Mesenchymal stem cell (in vitro differentiated cells and primary cell): ENCODE results near the gene DNAJC5.

Experiments
- DNase-seq: peaks from one replicate; pipeline ENCODE4 v3.0.0-alpha.2; 2013
- H2AFZ ChIP-seq: one replicate; pipeline ENCODE4 v1.6.1; 2013; ENCODE audit warnings: low read depth, mild to moderate bottlenecking, control low read depth, inconsistent platforms, low read length, moderate library complexity
- H2AK5ac ChIP-seq: 2 replicates; pipeline ENCODE4 v1.6.1; 2013; ENCODE audit warnings: low read length, moderate library complexity, mild to moderate bottlenecking, inconsistent platforms; ENCODE audit not compliant: severe bottlenecking
- H2BK120ac ChIP-seq: one replicate; pipeline ENCODE4 v1.6.1; 2013; ENCODE audit warnings: low read depth, mild to moderate bottlenecking, inconsistent platforms, low read length, moderate library complexity
- H2BK12ac ChIP-seq, 2 experiments: one replicate each; pipeline ENCODE4 v1.6.1; 2013; ENCODE audit warnings: inconsistent platforms in 2 of 2, low read length in 2 of 2, mild to moderate bottlenecking in 2 of 2, moderate library complexity in 2 of 2, control low read depth in 1 of 2
- H2BK15ac ChIP-seq: one replicate; pipeline ENCODE4 v1.6.1; 2013; ENCODE audit warnings: mild to moderate bottlenecking, low read depth, inconsistent platforms; ENCODE audit not compliant: poor library complexity, severe bottlenecking
- H2BK5ac ChIP-seq: 2 replicates; pipeline ENCODE4 v1.6.1; 2013; ENCODE audit warnings: low read depth, mild to moderate bottlenecking, low read length, control low read depth, inconsistent platforms; ENCODE audit not compliant: poor library complexity, severe bottlenecking
- H3K14ac ChIP-seq, 2 experiments: one replicate each; pipeline ENCODE4 v1.6.1; 2013; ENCODE audit warnings: inconsistent platforms in 2 of 2, low read length in 2 of 2, control low read depth in 1 of 2, mild to moderate bottlenecking in 1 of 2, moderate library complexity in 1 of 2
- H3K18ac ChIP-seq, 2 experiments: one replicate each; pipeline ENCODE4 v1.6.1; 2013; ENCODE audit warnings: inconsistent platforms in 2 of 2, low read length in 2 of 2, control low read depth in 1 of 2, low read depth in 1 of 2, mild to moderate bottlenecking in 1 of 2
- H3K23ac ChIP-seq, 2 experiments: one replicate each; pipeline ENCODE4 v1.6.1; 2013; ENCODE audit warnings: inconsistent platforms in 2 of 2, low read length in 2 of 2, mild to moderate bottlenecking in 2 of 2, moderate library complexity in 2 of 2, control low read depth in 1 of 2
- H3K27ac ChIP-seq: 2 replicates; pipeline ENCODE4 v1.5.1; 2013; ENCODE audit warnings: mild to moderate bottlenecking, moderate library complexity, low read length, control low read depth, inconsistent platforms; ENCODE audit not compliant: poor library complexity, severe bottlenecking
- H3K27me3 ChIP-seq, 2 experiments: 2 replicates each; pipeline versions ENCODE4 v1.6.1 to v1.7.0; 2013; ENCODE audit warnings: low read length in 2 of 2, mild to moderate bottlenecking in 2 of 2, moderate library complexity in 2 of 2, control low read depth in 1 of 2, inconsistent platforms in 1 of 2; ENCODE audit not compliant: control insufficient read depth in 1 of 2, insufficient read depth in 1 of 2
- H3K36me3 ChIP-seq, 2 experiments: 2 replicates each; pipeline versions ENCODE4 v1.6.1 to v1.7.0; 2013; ENCODE audit warnings: low read length in 2 of 2, control low read depth in 1 of 2, inconsistent platforms in 1 of 2, low read depth in 1 of 2, mild to moderate bottlenecking in 1 of 2; ENCODE audit not compliant: insufficient read depth in 2 of 2, control insufficient read depth in 1 of 2
- H3K4ac ChIP-seq, 2 experiments: one replicate each; pipeline ENCODE4 v1.6.1; 2013; ENCODE audit warnings: inconsistent platforms in 2 of 2, low read length in 2 of 2, mild to moderate bottlenecking in 2 of 2, moderate library complexity in 2 of 2, control low read depth in 1 of 2, low read depth in 1 of 2
- H3K4me1 ChIP-seq: 2 replicates; pipeline ENCODE4 v1.6.1; 2013; ENCODE audit warnings: low read depth, low read length, control low read depth; ENCODE audit not compliant: control insufficient read depth, insufficient read depth
- H3K4me2 ChIP-seq: 2 replicates; pipeline ENCODE4 v1.6.1; 2013; ENCODE audit warnings: low read length, mild to moderate bottlenecking, inconsistent platforms; ENCODE audit not compliant: poor library complexity, severe bottlenecking
- H3K4me3 ChIP-seq, 2 experiments: 2 replicates each; pipeline versions ENCODE4 v1.5.1 to v1.7.0; 2013; ENCODE audit warnings: low read length in 2 of 2, mild to moderate bottlenecking in 2 of 2, control low read depth in 1 of 2, low read depth in 1 of 2; ENCODE audit not compliant: insufficient read depth in 1 of 2
- H3K79me1 ChIP-seq: replicated peaks from 2 replicates; pipeline ENCODE4 v1.6.1; 2013; ENCODE audit warnings: mild to moderate bottlenecking, control low read depth, low read length, inconsistent platforms; ENCODE audit not compliant: poor library complexity, severe bottlenecking
- H3K9ac ChIP-seq: 2 replicates; pipeline ENCODE4 v1.7.0; 2013; ENCODE audit warnings: mild to moderate bottlenecking, low read length, moderate library complexity
- H3K9me3 ChIP-seq: 2 replicates; pipeline ENCODE4 v1.7.0; 2013; ENCODE audit warnings: mild to moderate bottlenecking, low read length; ENCODE audit not compliant: control insufficient read depth
- H4K8ac ChIP-seq: one replicate; pipeline ENCODE4 v1.6.1; 2013; ENCODE audit warnings: inconsistent platforms, mild to moderate bottlenecking, low read length, moderate library complexity
- H4K91ac ChIP-seq: one replicate; pipeline ENCODE4 v1.6.1; 2013; ENCODE audit warnings: mild to moderate bottlenecking, low read length, inconsistent platforms
- WGBS: methylation state at CpG from one replicate; pipeline ENCODE4 v1.1.7; 2013; ENCODE audit warnings: mixed read lengths; 5-methylcytosine and 5-hydroxymethylcytosine counted together

DNAJC5 gene

DNA sequence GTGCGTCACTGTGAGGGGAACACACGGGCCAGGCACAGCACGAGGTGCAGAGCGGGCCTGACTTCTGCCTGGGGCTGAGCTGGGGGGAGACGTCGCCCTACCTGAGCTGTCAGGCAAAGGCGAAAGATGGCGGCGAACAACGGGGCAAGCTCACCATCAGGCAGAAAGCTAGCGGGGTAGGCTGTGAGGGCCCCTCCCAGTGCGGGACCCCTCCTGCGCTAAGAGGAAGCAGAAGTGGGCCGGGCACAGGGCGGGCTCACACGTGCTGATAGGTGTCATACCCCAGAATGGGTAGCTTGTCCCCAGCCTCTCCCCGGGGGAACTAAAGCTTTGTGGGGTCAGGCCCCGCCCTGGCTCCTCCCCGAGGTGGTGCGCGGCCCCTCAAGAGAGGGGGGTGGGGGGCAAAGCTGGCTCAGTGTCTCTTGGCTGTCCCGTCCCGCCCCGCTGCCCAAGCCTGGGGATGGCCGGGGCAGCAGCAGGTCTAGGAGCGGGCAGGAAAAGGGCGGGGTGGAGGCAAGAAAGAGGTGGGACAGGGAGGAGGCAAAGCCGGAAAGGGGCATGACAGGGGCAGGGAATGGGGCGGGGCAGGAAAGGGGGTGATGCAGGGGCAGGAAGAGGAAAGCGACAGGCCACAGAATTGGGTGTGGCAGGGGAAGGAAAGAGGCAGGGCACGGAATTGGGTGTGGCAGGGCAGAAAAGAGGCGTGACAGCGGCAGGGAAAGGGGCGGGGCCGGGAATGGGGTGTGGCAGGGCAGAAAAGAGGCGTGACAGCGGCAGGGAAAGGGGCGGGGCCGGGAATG is 46.6 kb downstream of the DNAJC5 start:
- Histone ChIP-seq H3K4ac (no peak overlapping the region), H2BK15ac (no peak overlapping the region), H3K27ac (no peak overlapping the region), H3K4me3 (no peak overlapping the region), H4K91ac (peak overlapping the region; percentile 48), H2AK5ac (no peak overlapping the region), H3K79me1 (peaks cover 39% of the 10 kb centered on the region), H3K23ac (no peak overlapping the region), H3K4me2 (no peak overlapping the region), H2AFZ (no peak overlapping the region), H3K4me1 (peaks cover 9% of the 10 kb centered on the region), H3K18ac (peak overlapping the region; percentile 29 to 30), H2BK5ac (no peak overlapping the region), H2BK12ac (no peak overlapping the region), H4K8ac (no peak overlapping the region), H3K14ac (no peak overlapping the region), H3K9ac (no peak overlapping the region), H3K9me3 (no peaks in the 10 kb centered on the region), H3K27me3 (no peaks in the 10 kb centered on the region), H2BK120ac (no peak overlapping the region), H3K36me3 (peaks cover 68 to 88% of the 10 kb centered on the region in 2 experiments)
- no peak for DNase-seq
- 72% methylated on average over 35 of the region's 39 CpGs for WGBS

DNA sequence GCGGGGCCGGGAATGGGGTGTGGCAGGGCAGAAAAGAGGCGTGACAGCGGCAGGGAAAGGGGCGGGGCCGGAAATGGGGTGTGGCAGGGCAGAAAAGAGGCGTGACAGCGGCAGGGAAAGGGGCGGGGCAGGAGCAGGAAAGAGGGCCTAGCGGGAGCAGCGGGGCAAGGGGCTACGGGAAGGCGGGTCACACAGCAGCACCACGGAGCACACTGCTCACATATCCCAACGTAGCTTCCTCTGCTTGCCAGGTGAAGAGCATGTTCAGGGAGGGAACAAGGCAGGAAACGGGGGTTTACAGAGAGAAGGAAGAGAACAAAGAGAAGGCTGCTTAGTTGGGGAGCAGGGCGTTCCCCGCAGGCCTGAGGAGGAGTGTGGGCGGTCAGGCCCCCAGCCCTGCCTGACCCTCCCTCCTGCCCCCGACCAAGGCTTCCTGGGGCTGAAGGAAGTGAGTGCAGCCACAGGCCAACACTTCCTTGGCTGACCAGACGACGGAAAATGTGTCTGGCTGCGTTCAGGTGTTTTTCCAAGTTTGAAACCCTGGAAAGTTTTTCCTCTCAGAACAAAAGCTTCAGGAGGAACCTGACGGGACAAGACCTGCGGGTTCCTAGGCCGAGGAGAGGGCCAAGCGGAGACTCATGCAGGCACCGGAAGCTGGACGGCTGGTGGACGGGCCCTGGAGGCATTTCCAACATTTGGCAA is 47.5 kb downstream of the DNAJC5 start:
- Histone ChIP-seq H4K8ac (peak overlapping the region; percentile 19), H2BK5ac (no peak overlapping the region), H2BK12ac (no peak overlapping the region), H3K27me3 (no peaks in the 10 kb centered on the region), H4K91ac (no peak overlapping the region), H3K9ac (no peak overlapping the region), H3K79me1 (peaks cover 39% of the 10 kb centered on the region), H3K18ac (no peak overlapping the region), H2AFZ (no peak overlapping the region), H2BK120ac (no peak overlapping the region), H3K9me3 (no peaks in the 10 kb centered on the region), H3K23ac (no peak overlapping the region), H3K14ac (no peak overlapping the region), H3K36me3 (peaks cover 66 to 94% of the 10 kb centered on the region in 2 experiments), H3K27ac (no peak overlapping the region), H2AK5ac (no peak overlapping the region), H3K4me2 (no peak overlapping the region), H2BK15ac (no peak overlapping the region), H3K4ac (no peak overlapping the region), H3K4me3 (no peak overlapping the region), H3K4me1 (peaks cover 9% of the 10 kb centered on the region)
- 73% methylated on average over 28 of the region's 30 CpGs for WGBS
- DNase-seq: no peak

DNA sequence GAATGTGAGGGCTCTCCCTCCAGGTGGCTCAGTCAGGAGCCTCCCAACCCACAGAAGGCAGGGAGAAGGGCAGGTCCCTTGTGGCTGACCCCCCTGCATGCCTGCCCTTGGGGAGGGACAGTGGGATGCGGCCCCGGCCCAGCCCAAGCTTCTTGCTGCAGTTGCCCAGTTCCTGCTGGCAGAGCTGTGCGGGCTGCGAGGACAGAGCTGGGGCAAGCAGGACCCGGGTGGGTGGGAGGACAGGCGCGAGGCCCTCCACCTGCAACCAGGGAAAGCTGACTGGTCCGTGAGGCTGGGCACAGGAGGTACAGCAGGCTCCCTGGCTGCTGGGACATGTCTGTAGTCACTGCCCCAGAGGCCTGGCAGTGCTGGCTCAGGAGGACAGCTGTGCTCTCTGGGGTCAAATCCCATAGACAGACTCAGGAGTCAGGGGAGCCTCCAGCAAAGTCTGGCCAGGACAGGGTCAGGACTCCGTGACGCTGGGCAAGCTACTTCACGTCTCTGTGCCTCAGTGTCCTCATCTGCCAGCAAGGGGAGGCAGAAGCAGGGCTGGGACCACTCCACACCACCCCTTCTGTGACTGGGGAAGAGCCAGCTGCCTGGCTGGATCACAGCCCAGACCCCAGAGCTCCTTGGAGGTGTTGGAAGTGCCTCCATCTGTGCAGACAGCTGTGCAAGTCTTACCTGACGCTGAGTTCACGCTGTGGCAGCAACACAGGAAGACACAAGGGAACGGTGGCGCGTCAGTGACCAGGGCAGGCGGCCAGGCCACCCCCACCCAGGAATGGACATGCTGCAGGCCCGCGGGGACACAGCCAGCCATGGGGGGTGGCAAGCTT is 48.3 kb downstream of the DNAJC5 start:
- no peak overlapping the region for H3K23ac ChIP-seq
- H3K79me1 ChIP-seq: peaks cover 42% of the 10 kb centered on the region
- no peak for DNase-seq
- no peak overlapping the region for H3K4ac ChIP-seq
- H3K27me3 ChIP-seq: no peaks in the 10 kb centered on the region
- no peak overlapping the region for H3K4me2 ChIP-seq
- no peak overlapping the region for H2AFZ ChIP-seq
- no peak overlapping the region for H4K91ac ChIP-seq
- no peak overlapping the region for H3K27ac ChIP-seq
- peaks cover 59 to 93% of the 10 kb centered on the region in 2 experiments for H3K36me3 ChIP-seq
- H3K4me3 ChIP-seq: no peak overlapping the region
- H2BK5ac ChIP-seq: no peak overlapping the region
- no peak overlapping the region for H4K8ac ChIP-seq
- H3K14ac ChIP-seq: no peak overlapping the region
- no peak overlapping the region for H2AK5ac ChIP-seq
- no peak overlapping the region for H2BK12ac ChIP-seq
- WGBS: 96% methylated on average over 19 of the region's 19 CpGs
- H3K18ac ChIP-seq: no peak overlapping the region
- H2BK120ac ChIP-seq: no peak overlapping the region
- peaks cover 11% of the 10 kb centered on the region for H3K4me1 ChIP-seq
- no peak overlapping the region for H3K9ac ChIP-seq
- H2BK15ac ChIP-seq: no peak overlapping the region
- no peaks in the 10 kb centered on the region for H3K9me3 ChIP-seq

GRCh38 chr20:63943808-63944077 is 48.8 kb downstream of the DNAJC5 start:
- H3K18ac ChIP-seq: no peak overlapping the region

More at GRCh38 chr20:63943808-63944077, 48.8 kb downstream of the DNAJC5 start:
- DNase-seq: no peak
- no peaks in the 10 kb centered on the region for H3K27me3 ChIP-seq
- H3K4me2 ChIP-seq: no peak overlapping the region
- H3K79me1 ChIP-seq: peaks cover 40% of the 10 kb centered on the region
- H2BK15ac ChIP-seq: no peak overlapping the region
- no peak overlapping the region for H3K4ac ChIP-seq
- H3K9ac ChIP-seq: no peak overlapping the region
- peaks cover 59 to 90% of the 10 kb centered on the region in 2 experiments for H3K36me3 ChIP-seq
- no peak overlapping the region for H3K23ac ChIP-seq
- H3K4me3 ChIP-seq: no peak overlapping the region
- no peak overlapping the region for H2AK5ac ChIP-seq
- no peak overlapping the region for H2BK120ac ChIP-seq
- H2BK5ac ChIP-seq: no peak overlapping the region
- no peaks in the 10 kb centered on the region for H3K9me3 ChIP-seq
- H4K91ac ChIP-seq: no peak overlapping the region
- no peak overlapping the region for H2AFZ ChIP-seq
- H3K14ac ChIP-seq: no peak overlapping the region
- H2BK12ac ChIP-seq: no peak overlapping the region
- H3K4me1 ChIP-seq: peaks cover 16% of the 10 kb centered on the region
- H3K27ac ChIP-seq: no peak overlapping the region
- H4K8ac ChIP-seq: no peak overlapping the region
- WGBS: 97% methylated on average over 3 of the region's 3 CpGs
